Astrocyte (in vitro differentiated cells and primary cell): Measurements from ENCODE around the gene NODAL. TPM values are rescaled to one million over a fixed set of nuclear protein-coding genes. Genes with fewer than 3 reads are reported as not detected.

ENCODE experiments used
- DNase-seq: peaks from one replicate; pipeline ENCODE4 v3.0.0-alpha.2; 2010; ENCODE audit warnings: low read depth
- FAIRE-seq: peaks from 2 replicates; lab custom pipeline; 2011; peaks lifted over from hg19 to GRCh38; lab: Jason Lieb, UNC
- H2AFZ ChIP-seq: 2 replicates; pipeline ENCODE4 v1.6.0; 2012; ENCODE audit warnings: low read depth, low read length, inconsistent platforms
- H3K27ac ChIP-seq: 2 replicates; pipeline ENCODE4 v1.5.1; 2011; ENCODE audit warnings: low read depth, low read length, inconsistent platforms
- H3K27me3 ChIP-seq: 2 replicates; pipeline ENCODE4 v1.6.0; 2011; ENCODE audit warnings: low read length, inconsistent platforms; ENCODE audit not compliant: insufficient read depth
- H3K36me3 ChIP-seq: 2 replicates; pipeline ENCODE4 v1.5.1; 2011; ENCODE audit warnings: low read length, inconsistent platforms; ENCODE audit not compliant: insufficient read depth
- H3K4me1 ChIP-seq: 2 replicates; pipeline ENCODE4 v1.5.1; 2011; ENCODE audit warnings: low read length, inconsistent platforms; ENCODE audit not compliant: insufficient read depth
- H3K4me2 ChIP-seq: 2 replicates; pipeline ENCODE4 v1.6.0; 2012; ENCODE audit warnings: low read length, inconsistent platforms
- H3K4me3 ChIP-seq: 2 replicates; pipeline ENCODE4 v1.5.1; 2011; ENCODE audit warnings: low read depth, mild to moderate bottlenecking, low read length, inconsistent platforms; ENCODE audit not compliant: insufficient read depth
- H3K79me2 ChIP-seq: 2 replicates; pipeline ENCODE4 v1.6.0; 2012; ENCODE audit warnings: mild to moderate bottlenecking, low read length, inconsistent platforms; ENCODE audit not compliant: insufficient read depth
- H3K9ac ChIP-seq: 2 replicates; pipeline ENCODE4 v1.6.0; 2012; ENCODE audit warnings: mild to moderate bottlenecking, low read length, inconsistent platforms
- H3K9me3 ChIP-seq: 2 replicates; pipeline ENCODE4 v1.5.1; 2012; ENCODE audit warnings: low read depth, mild to moderate bottlenecking, low read length, inconsistent platforms; ENCODE audit not compliant: insufficient read depth
- H4K20me1 ChIP-seq: 2 replicates; pipeline ENCODE4 v1.6.0; 2012; ENCODE audit warnings: low read length, inconsistent platforms; ENCODE audit not compliant: insufficient read depth
- H3K27ac Mint-ChIP-seq: one replicate; pipeline ENCODE4 v1.8.0; 2021; ENCODE audit warnings: mild to moderate bottlenecking, mixed read lengths; ENCODE audit not compliant: unreplicated experiment
- H3K27me3 Mint-ChIP-seq: one replicate; pipeline ENCODE4 v1.8.0; 2021; ENCODE audit warnings: low read depth, mixed read lengths; ENCODE audit not compliant: unreplicated experiment
- H3K36me3 Mint-ChIP-seq: one replicate; pipeline ENCODE4 v1.8.0; 2021; ENCODE audit warnings: low read depth, mixed read lengths; ENCODE audit not compliant: unreplicated experiment
- H3K4me1 Mint-ChIP-seq: one replicate; pipeline ENCODE4 v1.8.0; 2021; ENCODE audit warnings: low read depth, mixed read lengths; ENCODE audit not compliant: unreplicated experiment
- H3K4me3 Mint-ChIP-seq: one replicate; pipeline ENCODE4 v1.8.0; 2021; ENCODE audit warnings: mild to moderate bottlenecking, moderate library complexity, mixed read lengths; ENCODE audit not compliant: unreplicated experiment
- H3K9me3 Mint-ChIP-seq: one replicate; pipeline ENCODE4 v1.8.0; 2021; ENCODE audit warnings: mild to moderate bottlenecking, mixed read lengths; ENCODE audit not compliant: unreplicated experiment
- EZH2 ChIP-seq: IDR thresholded peaks from 2 replicates; pipeline ENCODE4 v1.6.1; 2012; ENCODE audit warnings: mild to moderate bottlenecking, low read length, inconsistent platforms; ENCODE audit not compliant: insufficient read depth
- total RNA-seq: library from RNA; stranded (reverse); gene quantifications from 2 replicates; pipeline ENCODE4 v1.2.1, GENCODE V29; 2021
- TF ChIP-seq, protein P1 (sequence below): IDR thresholded peaks from 2 replicates; pipeline ENCODE4 v1.5.1; 2011; ENCODE audit warnings: low read depth, mild to moderate bottlenecking, inconsistent platforms, low read length, moderate library complexity; ENCODE audit not compliant: insufficient read depth

NODAL gene
- total RNA-seq, 1 donor from 2014 or later, result not detected

DNA sequence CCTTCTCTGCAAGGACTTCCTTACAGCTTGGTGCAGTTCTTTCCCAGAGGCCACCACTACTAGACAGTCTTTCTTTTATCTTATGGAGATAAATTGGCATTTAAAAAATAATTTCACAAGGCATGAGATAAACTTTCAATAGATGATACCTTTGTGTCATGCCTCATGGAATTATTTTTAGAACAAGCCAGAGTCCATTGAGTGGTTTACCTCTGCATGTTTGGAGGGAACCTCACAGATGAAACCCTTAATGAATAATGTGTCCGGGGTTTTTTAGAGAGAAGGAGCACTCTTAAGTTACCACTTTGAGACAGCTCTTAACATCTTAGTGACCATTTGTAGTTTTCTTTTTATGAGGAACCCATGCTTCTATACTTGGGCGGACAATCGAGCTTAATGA lies 17.2 kb downstream of the NODAL start:
- no peak overlapping the region for H3K4me3 ChIP-seq
- no peak overlapping the region for H3K27ac ChIP-seq
- peaks cover 4% of the 10 kb centered on the region for H3K79me2 ChIP-seq
- no peak overlapping the region for H3K27ac Mint-ChIP-seq
- no peaks in the 10 kb centered on the region for H3K9me3 Mint-ChIP-seq
- FAIRE-seq, result no peak
- H3K4me3 Mint-ChIP-seq, result no peak overlapping the region
- H3K27me3 Mint-ChIP-seq, result no peaks in the 10 kb centered on the region
- H3K9ac ChIP-seq, result no peak overlapping the region
- peaks cover 27% of the 10 kb centered on the region for H3K36me3 Mint-ChIP-seq
- H3K27me3 ChIP-seq, result no peaks in the 10 kb centered on the region
- H4K20me1 ChIP-seq, result peaks cover 76% of the 10 kb centered on the region
- H3K4me1 Mint-ChIP-seq, result peaks cover 2% of the 10 kb centered on the region
- TF ChIP-seq EZH2, result no peak
- TF ChIP-seq, protein P1, sequence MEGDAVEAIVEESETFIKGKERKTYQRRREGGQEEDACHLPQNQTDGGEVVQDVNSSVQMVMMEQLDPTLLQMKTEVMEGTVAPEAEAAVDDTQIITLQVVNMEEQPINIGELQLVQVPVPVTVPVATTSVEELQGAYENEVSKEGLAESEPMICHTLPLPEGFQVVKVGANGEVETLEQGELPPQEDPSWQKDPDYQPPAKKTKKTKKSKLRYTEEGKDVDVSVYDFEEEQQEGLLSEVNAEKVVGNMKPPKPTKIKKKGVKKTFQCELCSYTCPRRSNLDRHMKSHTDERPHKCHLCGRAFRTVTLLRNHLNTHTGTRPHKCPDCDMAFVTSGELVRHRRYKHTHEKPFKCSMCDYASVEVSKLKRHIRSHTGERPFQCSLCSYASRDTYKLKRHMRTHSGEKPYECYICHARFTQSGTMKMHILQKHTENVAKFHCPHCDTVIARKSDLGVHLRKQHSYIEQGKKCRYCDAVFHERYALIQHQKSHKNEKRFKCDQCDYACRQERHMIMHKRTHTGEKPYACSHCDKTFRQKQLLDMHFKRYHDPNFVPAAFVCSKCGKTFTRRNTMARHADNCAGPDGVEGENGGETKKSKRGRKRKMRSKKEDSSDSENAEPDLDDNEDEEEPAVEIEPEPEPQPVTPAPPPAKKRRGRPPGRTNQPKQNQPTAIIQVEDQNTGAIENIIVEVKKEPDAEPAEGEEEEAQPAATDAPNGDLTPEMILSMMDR, result no peak
- no peaks in the 10 kb centered on the region for H3K4me1 ChIP-seq
- no peak overlapping the region for H3K4me2 ChIP-seq
- H2AFZ ChIP-seq, result no peak overlapping the region
- no peaks in the 10 kb centered on the region for H3K9me3 ChIP-seq
- H3K36me3 ChIP-seq, result peaks cover 52% of the 10 kb centered on the region
- no peak for DNase-seq

DNA sequence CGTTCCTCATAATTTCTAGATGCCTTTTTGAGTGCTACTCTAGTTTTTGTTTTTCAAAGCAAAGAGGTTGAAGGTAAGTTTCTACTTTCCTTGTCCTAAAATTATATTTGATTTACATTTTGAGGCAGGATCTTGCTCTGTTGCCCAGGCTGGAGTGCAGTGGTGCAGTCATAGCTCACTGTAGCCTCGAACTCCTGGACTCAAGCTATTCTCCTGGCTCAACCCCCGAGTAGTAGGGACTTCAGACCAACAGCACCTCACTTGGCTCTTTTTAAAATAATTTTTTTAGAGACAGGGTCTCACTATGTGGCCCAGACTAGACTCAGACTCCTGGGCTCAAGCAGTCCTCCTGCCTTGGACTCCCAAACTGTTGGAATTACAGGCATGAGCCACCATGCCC lies 22.8 kb downstream of the NODAL start:
- H3K4me3 Mint-ChIP-seq, result no peak overlapping the region
- peaks cover 59% of the 10 kb centered on the region for H3K79me2 ChIP-seq

DNA sequence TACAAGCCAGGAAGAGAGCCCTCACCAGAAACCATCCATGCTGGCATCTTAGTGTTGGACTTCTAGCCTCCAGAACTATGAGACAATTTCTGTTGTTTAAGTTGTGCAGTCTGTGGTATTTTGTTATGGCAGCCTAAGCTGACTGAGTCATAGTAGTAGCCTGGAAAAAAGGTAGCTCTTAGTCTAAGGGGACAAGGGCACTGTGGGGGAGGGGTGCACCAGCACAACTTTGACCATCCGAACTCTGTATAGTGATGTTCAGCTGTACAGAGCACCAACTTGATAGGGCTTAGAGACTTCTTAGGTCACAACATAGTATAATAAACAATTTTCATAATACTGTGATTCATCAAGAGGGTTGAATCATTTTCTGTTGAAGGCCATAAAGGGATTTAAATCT lies 23.3 kb downstream of the NODAL start:
- Histone ChIP-seq H3K9me3 (no peaks in the 10 kb centered on the region), H3K27me3 (no peaks in the 10 kb centered on the region), H3K79me2 (peaks cover 64% of the 10 kb centered on the region), H3K4me1 (peaks cover 10% of the 10 kb centered on the region), H3K9ac (no peak overlapping the region), H3K4me3 (no peak overlapping the region), H2AFZ (no peak overlapping the region), H4K20me1 (peaks cover 83% of the 10 kb centered on the region), H3K4me2 (peak overlapping the region; percentile 61), H3K27ac (peak overlapping the region; percentile 48), H3K36me3 (peaks cover 15% of the 10 kb centered on the region)
- FAIRE-seq (no peak), DNase-seq (peak; percentile 68)
- Mint-ChIP-seq H3K27me3 (no peaks in the 10 kb centered on the region), H3K9me3 (no peaks in the 10 kb centered on the region), H3K4me1 (peaks cover 17% of the 10 kb centered on the region), H3K4me3 (no peak overlapping the region), H3K36me3 (peaks cover 25% of the 10 kb centered on the region), H3K27ac (peak overlapping the region; percentile 6)
- TF ChIP-seq, protein P1, result no peak
- TF ChIP-seq EZH2, result no peak

More for the DNA sequence above, 22.8 kb downstream of the NODAL start:
- Mint-ChIP-seq H3K9me3 (no peaks in the 10 kb centered on the region), H3K36me3 (peaks cover 26% of the 10 kb centered on the region), H3K27ac (no peak overlapping the region), H3K27me3 (no peaks in the 10 kb centered on the region), H3K4me1 (peaks cover 17% of the 10 kb centered on the region)
- DNase-seq (no peak), FAIRE-seq (no peak)
- H3K27ac ChIP-seq, result no peak overlapping the region
- H3K36me3 ChIP-seq, result peaks cover 15% of the 10 kb centered on the region
- H3K27me3 ChIP-seq, result no peaks in the 10 kb centered on the region
- no peak overlapping the region for H3K4me3 ChIP-seq
- peaks cover 10% of the 10 kb centered on the region for H3K4me1 ChIP-seq
- no peak overlapping the region for H3K4me2 ChIP-seq
- H2AFZ ChIP-seq, result no peak overlapping the region
- peaks cover 81% of the 10 kb centered on the region for H4K20me1 ChIP-seq
- no peak for TF ChIP-seq EZH2
- TF ChIP-seq, protein P1, result no peak
- no peaks in the 10 kb centered on the region for H3K9me3 ChIP-seq
- H3K9ac ChIP-seq, result no peak overlapping the region
